HG03457 (cell line): ENCODE measurements around the gene ZNF19.
A peak's percentile ranks its signal among the peaks of the same experiment; 100 is the strongest.

Experiments used
- ATAC-seq: cut with Tn5 transposase; IDR thresholded peaks from one replicate; pipeline ENCODE4 v1.9.1; 2021; ENCODE audit warnings: moderate number of reproducible peaks; ENCODE audit not compliant: unreplicated experiment

Gene ZNF19

DNA sequence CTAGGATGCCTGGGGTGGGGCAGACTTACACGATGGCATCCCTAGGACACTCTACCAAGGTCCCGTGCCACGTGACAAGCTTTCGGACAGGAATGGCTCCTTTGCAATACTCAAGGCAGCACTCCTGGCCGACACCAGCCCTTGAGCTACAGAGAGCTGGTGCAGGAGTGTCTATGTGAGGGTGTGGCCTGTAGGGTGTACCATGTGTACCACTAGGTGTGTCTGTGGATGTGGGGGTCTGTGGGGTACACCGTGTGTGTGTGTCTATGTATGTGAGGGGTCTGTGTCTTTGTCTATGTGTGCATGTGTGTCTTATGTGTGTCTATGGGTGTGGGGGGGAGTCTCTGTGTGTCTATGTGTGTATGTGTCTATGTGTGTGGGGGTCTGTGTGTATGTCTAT lies 45.4 kb downstream of the ZNF19 start:
- no peak for ATAC-seq

DNA sequence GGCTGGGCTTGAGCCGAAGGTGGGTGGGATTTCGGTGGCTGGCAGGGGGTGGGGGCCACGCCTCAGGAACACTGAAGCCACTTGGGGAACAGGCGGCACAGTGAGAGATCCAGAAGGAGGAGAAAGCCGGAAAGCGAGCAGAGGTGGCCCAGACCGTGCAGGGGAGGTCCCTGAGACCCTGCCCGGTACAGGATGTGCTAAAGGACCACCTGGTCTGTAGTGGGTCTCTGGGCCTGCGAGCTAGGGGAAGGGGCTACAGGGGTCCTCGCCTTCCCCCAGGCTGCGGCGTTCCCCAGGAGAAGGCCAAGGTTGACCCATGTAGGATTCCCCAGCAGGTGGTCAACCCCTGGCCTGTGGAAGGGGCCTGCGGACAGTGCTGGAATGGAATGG lies 47.1 kb downstream of the ZNF19 start, which contains the start of gene TLE7:
Gene TLE7, minus strand, starts transcription at position 4 of the 390 bp plus-strand sequence. CDS start 8,730 bp downstream, outside the sequence.
- ATAC-seq: no peak

DNA sequence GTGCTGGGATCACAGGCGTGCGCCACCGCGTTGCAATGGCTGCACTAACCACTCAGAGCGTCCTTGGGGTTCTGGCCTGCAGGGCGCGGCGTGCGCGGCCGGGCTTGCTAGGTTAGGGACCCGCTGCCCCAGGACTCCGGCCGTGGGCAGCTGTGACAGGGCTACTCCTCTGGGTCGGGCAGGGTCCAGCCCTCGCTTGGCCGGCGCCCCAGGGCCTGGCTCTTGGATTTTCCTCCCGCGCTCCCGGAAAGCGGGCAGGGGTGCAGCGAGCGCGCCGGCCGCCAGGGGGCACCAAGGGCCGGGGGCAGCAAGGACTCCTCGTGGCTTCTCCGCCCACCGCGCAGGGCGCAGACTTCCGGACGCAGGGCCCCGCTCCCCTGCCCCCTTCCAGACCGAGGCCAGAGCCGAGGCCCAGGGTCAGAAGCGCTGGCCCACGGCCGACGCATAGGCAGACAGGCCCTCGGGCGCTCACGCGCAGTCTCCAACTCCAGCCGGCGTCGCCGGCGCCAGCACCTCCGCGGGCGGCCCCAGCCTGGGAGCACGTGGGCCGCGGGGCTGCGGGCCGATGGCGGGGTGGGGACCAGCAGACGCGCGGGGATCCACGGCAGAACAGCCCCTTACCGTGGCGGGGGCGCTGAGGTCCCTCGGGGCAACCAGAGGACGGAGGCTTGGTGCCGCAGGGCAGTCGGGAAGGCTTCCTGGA lies 47.6 kb downstream of the ZNF19 start:
- ATAC-seq: no peak

- no peak for ATAC-seq
Measured at GRCh38 chr16:71440669-71441347, 48.3 kb downstream of the ZNF19 start.

- ATAC-seq: no peak
Measured at GRCh38 chr16:71439523-71439922, 49.6 kb downstream of the ZNF19 start.

GRCh38 chr16:71436473-71436872 lies 52.7 kb downstream of the ZNF19 start:
- ATAC-seq: no peak

- ATAC-seq: no peak
Measured at GRCh38 chr16:71432906-71433305, 56.2 kb downstream of the ZNF19 start.

DNA sequence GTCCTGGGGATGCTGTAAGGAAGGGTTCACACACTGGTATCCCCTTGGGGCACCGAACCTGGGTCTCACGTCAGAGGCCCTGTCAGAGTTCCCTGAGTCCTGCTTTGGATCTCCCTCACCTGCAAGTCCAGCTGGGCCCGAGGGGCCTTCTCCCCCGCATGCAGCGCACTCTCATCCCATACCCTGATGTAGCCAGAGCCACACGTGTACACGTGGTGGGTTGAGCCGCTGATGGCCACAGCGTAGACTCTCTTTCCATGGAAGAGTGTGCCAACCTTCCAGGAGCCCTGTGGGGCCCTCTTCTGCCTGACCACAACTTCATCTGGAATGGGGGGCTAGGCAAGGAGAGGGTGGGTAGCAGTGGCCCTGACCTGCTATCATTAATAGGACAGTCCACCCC lies 57.1 kb downstream of the ZNF19 start:
- no peak for ATAC-seq

GRCh38 chr16:71431176-71431575 lies 57.9 kb downstream of the ZNF19 start:
- no peak for ATAC-seq

- no peak for ATAC-seq
Measured at GRCh38 chr16:71430744-71431143, 58.4 kb downstream of the ZNF19 start.

GRCh38 chr16:71429581-71429980 lies 59.5 kb downstream of the ZNF19 start:
- no peak for ATAC-seq

GRCh38 chr16:71428883-71429282 lies 60.2 kb downstream of the ZNF19 start:
- no peak for ATAC-seq

DNA sequence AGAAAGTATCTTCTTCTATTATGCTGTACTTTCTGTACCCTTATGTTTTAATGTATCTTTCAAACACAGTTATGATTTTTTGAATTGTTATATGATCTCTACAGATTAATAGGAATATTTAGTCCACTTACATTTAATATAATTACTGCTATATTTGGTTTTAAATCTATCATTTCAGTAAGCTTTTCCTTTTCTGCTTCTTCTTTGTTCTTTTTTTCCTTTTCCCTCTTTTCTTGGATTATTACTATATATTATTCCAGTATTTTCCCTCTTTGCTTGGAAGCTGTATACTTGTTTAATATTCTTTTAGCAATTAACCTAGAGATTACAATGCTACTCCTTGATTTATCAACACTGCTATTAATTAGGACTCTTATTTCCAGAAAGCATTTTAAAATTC lies 60.7 kb downstream of the ZNF19 start:
- ATAC-seq: no peak

DNA sequence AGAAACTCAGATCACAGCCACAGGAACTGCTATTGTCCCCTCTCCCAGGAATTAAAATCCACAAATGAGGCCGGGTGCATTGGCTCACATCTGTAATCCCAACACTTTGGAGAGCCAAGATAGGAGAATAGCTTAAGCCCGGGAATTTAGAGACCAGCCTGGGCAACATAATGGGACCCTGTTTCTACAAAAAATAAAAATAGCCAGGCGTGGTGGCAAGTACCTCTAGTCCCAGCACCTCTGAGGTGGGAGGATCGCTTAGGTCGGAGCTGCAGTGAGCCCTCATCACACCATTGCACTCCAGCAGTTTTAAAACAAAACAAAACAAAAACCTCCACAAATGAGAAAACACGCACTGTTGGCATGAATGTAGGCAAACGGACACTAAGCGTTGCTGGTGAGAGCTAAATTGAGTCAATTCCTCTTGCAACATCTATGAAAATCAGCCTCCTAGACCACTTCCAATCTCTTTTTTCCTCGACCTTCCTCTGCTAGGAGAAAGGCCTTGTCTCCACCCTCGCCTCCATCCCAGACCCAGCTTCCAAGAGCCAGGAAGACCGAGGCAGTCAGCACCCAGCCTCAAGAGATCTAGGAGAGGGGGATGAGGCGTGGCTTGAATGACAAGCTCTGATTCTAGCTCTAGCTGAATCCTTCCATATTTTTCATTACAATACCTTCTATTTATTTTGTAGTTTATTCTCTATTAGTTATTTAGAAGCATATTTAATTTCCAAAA lies 62.1 kb downstream of the ZNF19 start:
- ATAC-seq: no peak

GRCh38 chr16:71426069-71426879 lies 62.9 kb downstream of the ZNF19 start:
- peak; percentile 58 for ATAC-seq

GRCh38 chr16:71425746-71426068 lies 63.4 kb downstream of the ZNF19 start:
- ATAC-seq: no peak

DNA sequence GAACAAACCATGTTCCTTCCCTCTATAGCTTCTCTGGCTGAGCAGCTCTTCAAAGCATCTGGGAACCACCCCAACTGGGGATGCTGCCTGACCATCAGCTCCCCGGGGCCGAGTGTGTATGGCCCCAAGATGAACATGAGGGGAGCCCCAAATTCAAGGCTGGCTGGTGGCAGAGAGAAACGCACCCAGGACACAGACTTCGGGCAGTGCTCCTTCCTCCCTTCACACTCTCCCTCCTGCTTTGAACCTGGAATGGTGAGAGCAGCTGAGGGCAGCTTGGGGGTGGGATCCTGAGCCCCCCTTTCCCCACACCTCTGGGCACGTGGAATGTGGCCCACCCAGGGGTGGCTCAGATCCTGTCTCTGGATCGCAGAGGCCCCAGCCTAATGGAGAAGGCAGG lies 64.5 kb downstream of the ZNF19 start:
- no peak for ATAC-seq

DNA sequence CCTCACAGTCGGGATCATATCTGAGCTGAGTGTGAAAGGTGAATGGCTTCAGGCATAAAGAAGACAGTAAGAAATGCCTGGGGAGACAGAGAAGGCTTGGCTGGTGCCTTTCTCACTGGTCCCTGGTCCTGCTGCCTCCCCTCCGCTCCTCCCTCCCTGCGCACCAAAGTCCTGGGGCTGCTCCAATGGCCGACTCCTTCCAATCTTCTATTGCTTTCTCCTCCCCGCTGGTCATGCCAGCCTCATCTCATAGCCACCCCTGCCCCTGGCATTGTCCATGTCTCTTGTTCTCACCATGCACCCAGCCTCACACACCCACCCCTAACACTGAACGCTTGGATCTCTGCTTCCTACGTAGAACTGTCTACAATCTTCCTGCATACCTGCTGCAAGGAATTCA lies 65.3 kb downstream of the ZNF19 start:
- ATAC-seq: no peak
